ENCODE results near the gene SLC36A1.

DNA sequence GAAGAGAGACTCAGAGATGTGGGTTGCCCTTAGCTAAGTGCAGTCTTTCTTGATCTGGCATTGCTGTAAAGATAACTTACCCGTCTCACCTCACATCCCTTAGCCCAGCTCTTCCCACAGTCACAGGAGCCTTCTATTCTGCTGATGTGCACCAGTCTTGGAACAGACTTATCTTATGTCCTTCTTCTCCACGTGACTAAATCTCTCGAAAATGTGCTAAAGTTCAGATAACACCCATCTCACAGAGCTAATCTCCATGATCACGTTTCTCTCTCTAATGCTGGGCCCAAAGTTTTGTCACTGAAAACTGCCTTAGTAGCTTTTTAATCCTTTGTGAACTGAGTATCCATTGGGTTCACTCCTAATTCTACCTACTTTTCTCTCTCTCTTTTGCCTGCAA is 16.7 kb downstream of the SLC36A1 start:
- TF ChIP-seq, protein P1, sequence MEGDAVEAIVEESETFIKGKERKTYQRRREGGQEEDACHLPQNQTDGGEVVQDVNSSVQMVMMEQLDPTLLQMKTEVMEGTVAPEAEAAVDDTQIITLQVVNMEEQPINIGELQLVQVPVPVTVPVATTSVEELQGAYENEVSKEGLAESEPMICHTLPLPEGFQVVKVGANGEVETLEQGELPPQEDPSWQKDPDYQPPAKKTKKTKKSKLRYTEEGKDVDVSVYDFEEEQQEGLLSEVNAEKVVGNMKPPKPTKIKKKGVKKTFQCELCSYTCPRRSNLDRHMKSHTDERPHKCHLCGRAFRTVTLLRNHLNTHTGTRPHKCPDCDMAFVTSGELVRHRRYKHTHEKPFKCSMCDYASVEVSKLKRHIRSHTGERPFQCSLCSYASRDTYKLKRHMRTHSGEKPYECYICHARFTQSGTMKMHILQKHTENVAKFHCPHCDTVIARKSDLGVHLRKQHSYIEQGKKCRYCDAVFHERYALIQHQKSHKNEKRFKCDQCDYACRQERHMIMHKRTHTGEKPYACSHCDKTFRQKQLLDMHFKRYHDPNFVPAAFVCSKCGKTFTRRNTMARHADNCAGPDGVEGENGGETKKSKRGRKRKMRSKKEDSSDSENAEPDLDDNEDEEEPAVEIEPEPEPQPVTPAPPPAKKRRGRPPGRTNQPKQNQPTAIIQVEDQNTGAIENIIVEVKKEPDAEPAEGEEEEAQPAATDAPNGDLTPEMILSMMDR (IDR thresholded peaks at IDR 0.05), result no peak
- TF ChIP-seq POLR2AphosphoS5 (IDR thresholded peaks at IDR 0.05), result no peak
- TF ChIP-seq POLR2A (IDR thresholded peaks at IDR 0.05), result no peak
- no peak for TF ChIP-seq EP300 (IDR thresholded peaks at IDR 0.05)
